SH-SY5Y (cell line): ENCODE data around the gene PCED1B.

ENCODE experiments used
- GATA2 ChIP-seq: IDR thresholded peaks from 2 replicates; pipeline ENCODE4 v1.6.1; 2011; ENCODE audit warnings: mild to moderate bottlenecking, low read depth, low read length
- GATA3 ChIP-seq: IDR thresholded peaks from 2 replicates; pipeline ENCODE4 v1.6.1; 2011; ENCODE audit warnings: low read depth, mild to moderate bottlenecking, low read length, moderate library complexity

GRCh38 chr12:47123730-47124129 is 44.3 kb downstream of the PCED1B start:
- TF ChIP-seq GATA2 (no peak), GATA3 (no peak)
